Prostate gland (tissue), 2 donors: ENCODE results near the gene SLC12A8.

Experiments used
- CTCF ChIP-seq, 4 experiments: fragments of 200-600 bp in 2 of 4; fragments of 450-650 bp in 2 of 4; sonication (generic) in 2 of 4; IDR thresholded peaks; 1 replicate in 3 of 4; 2 replicates in 1 of 4; pipeline ENCODE4 v1.5.1; 2016 to 2019; ENCODE audit warnings: antibody characterized with exemption in 4 of 4, mild to moderate bottlenecking in 2 of 4, moderate library complexity in 2 of 4
- POLR2A ChIP-seq: fragments of 450-650 bp; IDR thresholded peaks from one replicate; pipeline ENCODE4 v1.6.1; 2016; ENCODE audit warnings: antibody characterized with exemption, mild to moderate bottlenecking
- POLR2AphosphoS5 ChIP-seq: sonication (generic); formaldehyde crosslinking; IDR thresholded peaks from one replicate; pipeline ENCODE4 v1.6.1; 2017; ENCODE audit warnings: antibody characterized with exemption

DNA sequence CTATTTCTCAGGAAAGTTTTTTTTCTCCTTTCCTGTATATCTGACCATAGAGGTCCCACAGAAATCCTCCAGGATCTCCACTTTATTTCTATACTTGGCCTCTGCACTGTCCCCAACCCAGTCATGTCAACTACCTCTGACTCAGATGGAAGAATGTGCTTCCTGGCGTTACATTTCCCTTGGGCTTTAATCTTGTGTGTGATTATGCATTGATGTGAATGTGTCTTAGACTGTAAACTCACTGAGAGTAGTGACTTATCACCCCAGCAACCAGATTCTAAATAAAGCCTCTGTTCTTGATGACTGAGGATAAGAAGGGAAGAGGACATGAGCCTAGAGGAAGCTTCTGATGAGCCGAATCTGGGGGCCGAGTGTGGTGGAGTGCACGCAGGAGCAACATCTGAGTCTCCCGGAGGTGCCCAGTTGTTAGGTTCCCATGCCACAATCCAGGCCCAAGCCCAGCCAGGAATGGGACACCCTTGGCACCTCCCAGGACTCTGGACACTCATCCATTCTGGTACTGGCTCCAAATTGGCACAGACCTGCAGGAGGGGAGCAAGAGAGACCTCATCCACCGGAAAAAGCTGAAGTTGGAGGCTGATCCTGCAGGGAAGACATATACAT is 124.7 kb downstream of the SLC12A8 start:
- TF ChIP-seq CTCF (IDR thresholded peaks at IDR 0.05) (no peak), POLR2A (no peak), POLR2AphosphoS5 (no peak)
